ENCODE results near the gene FAM131B.

FAM131B gene

GRCh38 chr7:143382126-143382790 is 19.7 kb upstream of the FAM131B start:
- DNase-seq = no peak

GRCh38 chr7:143381427-143382125 is 19.1 kb upstream of the FAM131B start:
- peak; percentile 25 for DNase-seq

- DNase-seq = peak; percentile 57
These were observed 18.3 kb upstream of the FAM131B start, which contains the start of gene ZYX for GRCh38 chr7:143380646-143381426. ZYX (plus strand) TSS chr7:143381345; CDS start chr7:143381572, 227 bp downstream.

GRCh38 chr7:143380260-143380645 is 17.7 kb upstream of the FAM131B start:
- peak; percentile 75 for DNase-seq

- no peak for DNase-seq
These were observed 17.2 kb upstream of the FAM131B start for GRCh38 chr7:143379611-143380259.

- DNase-seq = no peak
These were observed 13.9 kb upstream of the FAM131B start for GRCh38 chr7:143376396-143376795.

- peak; percentile 51 for DNase-seq
These were observed 13.0 kb upstream of the FAM131B start for GRCh38 chr7:143375298-143376034.

GRCh38 chr7:143374561-143374960 is 12.0 kb upstream of the FAM131B start:
- DNase-seq = no peak

- no peak for DNase-seq
These were observed 10.8 kb upstream of the FAM131B start for GRCh38 chr7:143373255-143373794.

GRCh38 chr7:143372070-143372469 is 9.6 kb upstream of the FAM131B start:
- DNase-seq = no peak

GRCh38 chr7:143369678-143370651 is 7.5 kb upstream of the FAM131B start:
- DNase-seq = no peak

- no peak for DNase-seq
These were observed 5.9 kb upstream of the FAM131B start for GRCh38 chr7:143368387-143368786.

- DNase-seq = no peak
These were observed 5.5 kb upstream of the FAM131B start for GRCh38 chr7:143367972-143368371.

GRCh38 chr7:143363016-143363937 is 764 bp upstream of the FAM131B start:
- no peak for DNase-seq

GRCh38 chr7:143361552-143362130 is 872 bp downstream of the FAM131B start:
- no peak for DNase-seq

- DNase-seq = no peak
These were observed 1.5 kb downstream of the FAM131B start for GRCh38 chr7:143360788-143361551.

- no peak for DNase-seq
These were observed 2.7 kb downstream of the FAM131B start for GRCh38 chr7:143359771-143360353.

- DNase-seq = no peak
These were observed 3.9 kb downstream of the FAM131B start for GRCh38 chr7:143358626-143359025.
